ENCODE data around the gene PARP16.

PARP16 gene

DNA sequence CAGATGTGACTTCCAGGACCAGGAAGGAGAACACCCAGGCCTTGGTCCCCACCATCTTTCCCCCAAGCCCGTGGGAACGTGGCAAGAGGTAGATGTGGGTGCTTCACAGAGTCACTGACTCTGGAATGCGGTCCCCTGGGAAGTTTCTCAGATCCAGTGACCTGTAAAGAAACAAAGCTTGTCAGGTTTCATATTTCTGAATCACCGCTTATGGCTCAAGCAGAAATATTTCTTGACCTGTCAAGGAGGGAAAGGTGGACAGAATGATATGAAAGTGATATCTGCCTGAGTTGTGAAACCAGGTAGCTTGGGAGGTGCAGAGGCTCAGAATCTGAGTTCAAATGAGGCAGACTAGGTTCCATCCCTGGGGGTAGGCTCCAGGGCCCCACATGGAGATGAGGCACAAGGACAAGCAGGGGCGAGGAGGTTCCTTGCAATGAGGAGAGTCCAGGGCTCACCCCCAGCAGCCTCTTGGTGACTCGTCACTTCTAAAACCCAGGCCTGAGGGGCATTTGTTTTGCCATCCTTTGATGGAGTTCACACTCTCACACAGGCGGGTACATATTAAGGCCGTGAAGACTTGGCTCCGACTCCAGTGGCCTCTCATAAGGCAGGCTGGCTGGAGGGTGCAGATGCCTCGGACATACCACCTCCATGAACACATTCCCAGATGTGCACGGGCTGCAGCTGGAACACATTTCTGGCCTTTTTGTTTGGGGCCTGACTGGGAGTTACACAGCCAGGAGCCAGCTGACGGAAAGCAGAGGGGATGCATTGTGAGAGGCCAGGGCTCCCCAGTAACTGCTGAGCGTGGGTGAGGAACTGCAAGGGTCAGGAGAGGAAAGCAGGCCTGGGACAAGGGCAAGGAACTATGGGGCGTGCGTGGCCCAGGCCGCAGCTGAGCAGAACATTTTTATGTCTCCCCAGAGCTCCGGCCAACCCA is 76.7 kb downstream of the PARP16 start:
- DNase-seq (ENCODE audit: insufficient read length, low spot score) (no peak), FAIRE-seq (no peak)

DNA sequence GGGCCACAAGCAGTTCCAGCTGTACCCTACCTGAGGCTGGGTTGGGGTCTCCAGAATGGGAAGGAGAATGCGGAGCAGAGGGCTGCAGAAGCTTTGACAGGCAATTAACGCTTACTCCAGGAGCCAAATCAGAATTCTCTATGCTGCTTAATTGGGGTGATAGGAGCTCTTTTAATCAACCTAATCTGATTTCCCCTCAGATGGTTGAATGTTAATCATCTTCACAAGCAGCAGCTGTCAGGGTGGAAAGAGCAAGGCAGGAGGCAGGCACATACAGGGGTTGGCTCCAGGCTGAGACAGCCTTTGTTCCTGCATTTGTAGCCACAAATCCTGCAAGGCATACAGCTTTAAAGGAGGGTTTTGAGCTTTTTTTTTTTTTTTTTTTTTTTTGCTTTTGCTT is 78.0 kb downstream of the PARP16 start:
- DNase-seq (ENCODE audit: insufficient read length, low spot score), result no peak
- no peak for FAIRE-seq
